Stimulated activated CD8-positive, alpha-beta memory T cell treated with anti-CD3 and anti-CD28 coated beads, Interleukin-7, amount 100 ng/mL, for 24 hours (primary cell): ENCODE measurements around the gene NUP37.
"Not testable (repeated sequence)": the region's sequence is repeated elsewhere in the genome, so short reads cannot be mapped to it uniquely, and the experiment has no call there.

Source experiments
- DNase-seq: peaks from one replicate; pipeline ENCODE4 v3.0.0-alpha.2; 2020; ENCODE audit warnings: low read depth

The NUP37 gene

GRCh38 chr12:102119674-102120563 is at the start of gene NUP37, which contains the start of gene PARPBP:
TSS of gene NUP37 (minus strand) at chr12:102120114. CDS start at chr12:102118518, 1,596 bp downstream.
TSS of gene PARPBP (plus strand) at chr12:102120183. CDS start at chr12:102123889, 3,706 bp downstream.
- DNase-seq = peak; percentile 80

GRCh38 chr12:102167821-102168604 is 48.1 kb upstream of the NUP37 start:
- DNase-seq = no peak

- DNase-seq = no peak
Measured at GRCh38 chr12:102163383-102163782, 43.5 kb upstream of the NUP37 start.

GRCh38 chr12:102155206-102155605 is 35.3 kb upstream of the NUP37 start:
- DNase-seq = not testable (repeated sequence)

- DNase-seq = not testable (repeated sequence)
Measured at GRCh38 chr12:102147062-102147587, 27.2 kb upstream of the NUP37 start.

GRCh38 chr12:102144221-102144620 is 24.3 kb upstream of the NUP37 start:
- no peak for DNase-seq

- DNase-seq = not testable (repeated sequence)
Measured at GRCh38 chr12:102142866-102143373, 23.0 kb upstream of the NUP37 start.

GRCh38 chr12:102137619-102138018 is 17.7 kb upstream of the NUP37 start:
- DNase-seq = not testable (repeated sequence)

- not testable (repeated sequence) for DNase-seq
Measured at GRCh38 chr12:102131442-102131841, 11.5 kb upstream of the NUP37 start.

- DNase-seq = not testable (repeated sequence)
Measured at GRCh38 chr12:102130720-102131119, 10.8 kb upstream of the NUP37 start.

GRCh38 chr12:102121328-102121727 is 1.4 kb upstream of the NUP37 start:
- DNase-seq = not testable (repeated sequence)

- DNase-seq = no peak
Measured at GRCh38 chr12:102120886-102121285, 972 bp upstream of the NUP37 start.

- no peak for DNase-seq
Measured at GRCh38 chr12:102120564-102120873, 605 bp upstream of the NUP37 start.

GRCh38 chr12:102118874-102119273 is 1.0 kb downstream of the NUP37 start:
- no peak for DNase-seq

GRCh38 chr12:102116392-102116791 is 3.5 kb downstream of the NUP37 start:
- no peak for DNase-seq

- no peak for DNase-seq
Measured at GRCh38 chr12:102114212-102114611, 5.7 kb downstream of the NUP37 start.

- no peak for DNase-seq
Measured at GRCh38 chr12:102110782-102111181, 9.1 kb downstream of the NUP37 start.

GRCh38 chr12:102107970-102108369 is 11.9 kb downstream of the NUP37 start:
- no peak for DNase-seq

- DNase-seq = no peak
Measured at GRCh38 chr12:102106905-102107304, 13.0 kb downstream of the NUP37 start.

GRCh38 chr12:102096855-102097254 is 23.1 kb downstream of the NUP37 start:
- no peak for DNase-seq

- no peak for DNase-seq
Measured at GRCh38 chr12:102095677-102096263, 24.1 kb downstream of the NUP37 start.

GRCh38 chr12:102093319-102093718 is 26.6 kb downstream of the NUP37 start:
- DNase-seq = no peak
